Measurements from ENCODE around the gene TMEM256.
A peak's percentile ranks its signal among the peaks of the same experiment; 100 is the strongest.
"Not testable (repeated sequence)": the region's sequence is repeated elsewhere in the genome, so short reads cannot be mapped to it uniquely, and the experiment has no call there.

Gene TMEM256

DNA sequence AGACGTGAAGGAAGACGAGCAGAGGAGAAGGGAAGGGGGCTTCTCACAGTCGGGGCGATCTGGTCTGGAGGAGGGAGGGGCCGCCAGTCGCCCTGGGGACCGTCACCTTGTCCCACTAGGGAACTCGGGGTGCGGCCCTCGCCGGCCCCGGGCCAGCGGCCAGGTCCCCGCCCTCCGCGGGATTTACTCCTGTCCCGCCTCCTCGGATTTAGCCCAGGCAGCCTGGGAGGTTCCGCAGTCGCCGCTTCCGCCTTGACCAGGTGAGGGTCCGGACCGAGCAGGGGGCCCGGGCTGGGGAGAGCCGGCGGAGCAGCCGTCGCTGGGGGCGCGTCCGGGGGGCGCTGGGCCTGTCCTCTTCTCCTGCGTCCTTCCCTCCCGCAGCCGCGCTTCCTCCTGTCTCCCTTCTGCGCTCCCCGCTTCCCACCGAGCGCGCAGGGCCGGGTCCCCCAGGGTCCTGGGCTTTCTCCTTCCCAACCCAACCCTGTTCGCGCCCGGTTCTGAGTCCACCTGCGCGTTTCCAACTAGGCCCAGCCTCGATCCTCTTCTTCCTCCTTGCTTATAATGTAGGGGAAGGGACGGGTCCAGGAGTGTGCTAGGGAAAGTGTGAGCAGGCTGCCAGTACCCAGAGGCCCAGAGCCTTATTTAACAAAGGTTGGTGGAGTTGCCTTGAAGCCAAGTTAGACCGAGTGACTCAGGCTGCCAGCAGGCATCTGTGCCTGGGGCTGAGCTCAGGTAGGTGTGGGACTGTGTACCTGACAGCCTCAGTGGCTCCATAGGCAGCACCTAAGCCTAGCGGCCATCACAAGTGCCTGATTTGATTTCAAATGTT is 22.8 kb downstream of the TMEM256 start, which contains the start of gene TNK1:
TNK1 (plus strand) TSS at position 235 of the 829 bp plus-strand sequence. CDS start 1,838 bp downstream, outside the sequence.
- DNase-seq = no peak

DNA sequence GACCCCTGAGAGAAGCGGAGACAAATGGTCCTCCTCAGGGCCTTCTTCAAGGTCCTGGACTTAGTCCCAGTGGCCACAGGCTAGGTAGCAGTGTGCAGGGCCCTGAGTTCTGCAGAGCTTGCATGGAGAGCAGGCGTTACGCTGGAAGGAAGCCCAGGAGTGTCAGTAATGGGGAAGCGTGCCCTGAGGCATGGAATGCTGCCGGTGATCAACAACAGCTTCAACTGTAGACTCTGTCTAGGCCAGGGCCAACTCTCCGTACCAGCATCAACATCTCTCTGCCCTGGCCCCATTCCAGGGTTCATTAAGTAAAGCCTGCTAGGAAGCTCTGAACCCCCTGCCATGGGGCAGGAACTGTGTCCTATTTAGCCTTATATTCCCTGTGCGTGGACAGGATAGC is 23.6 kb downstream of the TMEM256 start:
- DNase-seq = no peak

DNA sequence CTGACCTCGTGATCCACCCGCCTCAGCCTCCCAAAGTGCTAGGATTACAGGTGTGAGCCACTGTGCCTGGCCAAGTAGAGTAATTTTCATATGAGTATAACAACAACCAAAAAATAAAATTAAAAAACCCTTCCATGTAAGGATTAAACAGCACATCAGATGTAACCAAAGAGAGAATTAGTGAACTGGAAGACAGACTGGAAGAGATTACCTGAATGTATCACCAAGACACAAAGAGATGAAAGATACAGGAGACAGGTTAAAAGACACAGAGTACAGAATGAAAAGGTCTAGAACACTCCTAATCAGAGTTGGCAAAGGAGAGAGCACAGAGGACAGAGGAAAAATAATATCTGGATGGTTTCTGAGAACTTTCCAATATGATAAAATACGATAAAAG is 24.8 kb downstream of the TMEM256 start:
- DNase-seq = no peak

DNA sequence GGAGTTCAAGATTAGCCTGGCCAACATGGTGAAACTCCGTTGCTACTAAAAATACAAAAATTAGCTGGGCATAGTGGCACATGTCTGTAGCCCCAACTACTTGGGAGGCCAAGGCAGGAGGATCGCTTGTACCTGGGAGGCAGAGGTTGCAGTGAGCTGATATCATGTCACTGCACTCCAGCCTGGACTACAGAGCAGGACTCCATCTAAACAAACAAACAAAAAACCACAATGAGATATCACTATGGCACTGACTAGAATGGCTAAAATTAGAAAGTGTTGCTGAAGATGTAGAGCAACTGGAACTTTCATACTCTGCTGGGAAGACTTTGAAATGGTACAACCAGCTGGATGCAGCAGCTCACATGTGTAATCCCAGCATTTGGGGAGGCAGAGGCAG is 29.5 kb downstream of the TMEM256 start:
- DNase-seq = no peak

DNA sequence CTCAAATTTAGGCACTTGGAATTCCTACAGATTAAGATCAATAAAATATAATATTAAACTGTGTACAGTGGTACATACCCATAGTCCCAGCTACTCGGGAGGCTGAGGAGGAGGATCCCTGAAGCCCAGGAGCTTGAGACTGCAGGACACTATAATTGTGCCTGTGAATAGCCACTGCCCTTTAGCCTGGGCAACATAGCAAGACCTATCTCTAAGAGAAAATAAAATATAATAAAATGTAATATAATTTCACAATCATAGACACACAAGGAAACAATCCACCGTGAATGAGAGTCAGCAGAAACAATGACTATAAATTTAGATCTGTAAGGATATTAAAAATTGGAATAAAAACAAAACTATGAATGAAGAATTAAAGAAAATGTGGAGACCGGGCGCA is 33.0 kb downstream of the TMEM256 start:
- DNase-seq = no peak

DNA sequence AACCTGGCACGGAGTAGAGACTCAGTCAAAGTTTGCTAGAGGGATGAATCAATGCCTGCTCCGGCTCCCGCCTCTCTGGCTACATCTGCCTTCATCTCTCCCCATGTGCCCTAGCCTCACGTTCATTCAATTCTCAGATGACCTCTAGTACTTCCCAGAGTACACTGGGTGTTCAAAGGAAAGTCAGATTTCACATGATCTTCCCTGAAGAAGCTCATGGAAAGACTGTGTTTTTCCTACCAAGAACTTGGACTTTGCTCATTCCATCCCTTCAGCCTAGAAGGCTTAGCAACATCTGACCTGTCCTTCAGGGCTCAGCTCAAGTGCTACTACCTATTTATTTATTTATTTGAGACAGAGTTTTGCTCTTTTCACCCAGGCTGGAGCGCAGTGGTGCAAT is 34.1 kb downstream of the TMEM256 start:
- DNase-seq = no peak

DNA sequence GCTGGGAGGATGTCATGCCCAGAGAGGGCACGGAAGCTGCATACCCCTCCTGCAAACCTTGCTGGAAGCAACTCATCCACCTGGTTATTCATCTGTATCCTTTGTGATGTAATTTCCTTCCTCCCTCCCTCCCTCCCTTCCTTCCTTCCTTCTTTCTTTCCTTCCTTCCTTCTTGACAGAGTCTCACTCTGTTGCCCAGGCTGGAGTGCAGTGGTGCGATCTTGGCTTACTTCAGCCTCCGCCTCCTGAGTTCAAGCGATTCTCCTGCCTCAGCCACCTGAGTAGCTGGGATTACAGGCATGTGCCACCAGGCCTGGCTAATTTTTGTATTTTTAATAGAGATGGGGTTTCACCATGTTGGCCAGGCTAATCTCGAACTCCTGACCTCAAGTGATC is 35.3 kb downstream of the TMEM256 start:
- not testable (repeated sequence) for DNase-seq

DNA sequence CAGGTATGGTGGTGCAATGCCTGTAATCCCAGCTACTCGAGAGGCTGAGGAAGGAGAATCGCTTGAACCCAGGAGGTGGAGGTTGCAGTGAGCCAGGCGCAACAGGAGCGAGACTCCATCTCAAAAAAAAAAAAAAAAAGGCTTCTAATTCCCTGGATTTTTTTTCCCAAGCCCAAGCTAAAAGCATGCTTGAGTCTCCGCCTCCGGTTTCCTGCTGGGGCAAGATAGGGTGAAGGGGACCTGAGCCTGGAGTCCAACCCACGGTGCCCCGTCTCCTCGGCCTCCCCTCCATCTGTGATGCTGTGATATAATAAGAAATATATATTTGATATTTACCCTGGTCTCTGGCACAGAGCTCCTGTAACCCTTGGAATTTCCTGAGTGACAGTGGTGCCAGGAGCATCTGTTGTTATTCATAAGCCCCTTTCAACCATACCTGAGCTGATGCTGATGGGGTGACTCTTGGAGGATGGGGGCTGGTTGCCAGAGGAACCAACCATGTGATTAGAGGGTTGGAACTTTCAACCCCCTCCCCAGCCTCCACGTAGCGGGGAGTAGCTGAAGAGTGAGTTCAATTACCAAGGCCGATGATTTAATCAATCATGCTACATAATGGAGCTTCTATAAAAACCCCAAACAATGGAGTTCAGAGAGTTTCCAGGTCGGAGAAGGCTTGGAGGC is 35.8 kb downstream of the TMEM256 start:
- DNase-seq = no peak

DNA sequence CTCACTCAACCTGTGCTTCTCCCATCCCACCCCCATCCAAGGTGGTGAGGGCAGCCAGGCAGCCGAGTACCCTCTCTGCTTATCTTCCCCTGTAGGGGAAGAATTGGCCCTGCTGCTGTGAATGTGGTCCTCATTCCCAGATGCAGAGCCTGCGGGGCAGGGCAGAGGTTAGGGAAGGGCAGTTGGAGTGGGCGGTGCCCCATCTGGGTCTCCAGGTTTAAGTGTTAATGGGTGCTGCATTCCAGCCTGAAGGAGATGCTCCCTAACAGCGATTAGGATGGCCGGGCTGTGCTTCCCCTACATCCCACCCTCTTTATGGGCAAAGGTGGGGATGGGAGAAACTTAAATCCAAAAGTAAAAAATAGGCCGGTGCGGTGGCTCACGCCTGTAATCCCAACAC is 36.8 kb downstream of the TMEM256 start:
- DNase-seq = no peak

DNA sequence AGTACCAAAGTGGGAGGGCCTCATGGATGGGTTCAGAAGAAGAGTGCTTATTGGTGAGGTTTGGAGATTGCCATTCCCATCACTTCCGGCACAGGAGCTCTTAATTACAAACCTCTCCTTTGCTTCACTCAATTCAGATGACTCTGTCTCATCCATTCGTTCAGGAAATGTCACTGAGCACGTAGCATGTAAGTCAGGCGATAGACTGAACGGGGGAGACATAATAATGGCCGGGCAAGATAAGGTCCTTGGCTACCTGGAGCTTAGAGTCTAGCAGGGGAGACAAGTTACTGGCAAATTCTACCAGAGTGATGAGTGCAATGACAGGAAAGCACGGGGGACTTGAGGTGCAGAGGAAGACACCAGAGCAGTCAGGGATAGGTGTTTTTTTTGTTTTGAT is 37.9 kb downstream of the TMEM256 start:
- not testable (repeated sequence) for DNase-seq

DNA sequence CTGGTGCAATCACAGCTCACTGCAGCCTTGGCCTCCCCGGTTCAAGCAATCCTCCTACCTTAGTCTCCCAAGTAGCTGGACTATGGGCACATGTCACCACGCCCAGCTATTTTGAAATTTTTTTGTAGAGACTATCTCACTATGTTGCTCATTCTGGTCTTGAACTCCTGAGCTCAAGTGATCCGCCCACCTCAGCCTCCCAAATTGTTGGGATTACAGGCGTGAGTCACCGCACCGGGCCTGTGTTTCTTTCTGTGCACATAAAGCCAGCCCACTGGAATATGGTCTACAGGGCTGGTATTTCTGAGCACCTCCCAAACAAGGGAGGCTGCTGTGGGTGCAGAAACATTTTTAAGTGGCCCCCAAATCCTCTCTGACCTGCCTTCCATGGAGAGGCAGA is 40.6 kb downstream of the TMEM256 start:
- no peak for DNase-seq

DNA sequence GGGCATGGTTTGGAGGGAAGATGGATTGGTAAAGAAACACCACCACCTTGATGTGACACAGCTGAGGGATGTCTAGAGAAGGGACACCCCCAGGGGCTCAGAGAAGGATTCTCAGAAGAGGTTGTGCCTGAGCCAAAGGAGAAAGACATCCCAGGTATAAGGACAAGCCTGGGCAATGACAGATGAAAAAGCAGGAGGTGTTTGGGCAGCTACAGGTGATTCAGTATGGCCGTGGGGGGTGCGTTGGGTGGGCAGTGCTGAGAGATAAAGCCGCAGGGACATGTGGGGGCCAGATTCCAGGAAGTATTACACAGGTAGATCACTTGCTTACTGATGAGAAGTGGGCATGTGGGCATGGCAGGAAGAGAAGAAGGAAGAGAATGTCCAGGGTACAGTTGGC is 42.0 kb downstream of the TMEM256 start:
- DNase-seq = no peak

DNA sequence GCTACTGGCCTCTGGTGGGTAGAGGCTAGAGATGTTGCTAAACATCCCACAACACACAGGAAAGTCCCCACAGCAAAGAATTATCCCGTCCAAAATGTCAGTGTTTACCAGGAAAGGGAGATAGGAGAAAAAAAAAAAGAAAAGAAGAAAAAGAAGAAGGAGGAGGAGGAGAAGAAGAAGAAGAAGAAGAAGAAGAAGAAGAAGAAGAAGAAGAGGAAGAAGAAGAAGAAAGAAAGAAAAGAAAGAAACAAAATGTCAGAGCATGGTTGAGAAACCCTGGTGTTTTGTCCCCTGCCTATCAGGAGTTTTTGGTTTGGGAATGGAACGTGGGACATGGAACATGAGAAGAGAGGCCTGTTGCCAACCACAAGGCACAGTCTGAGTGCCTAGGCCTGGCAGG is 46.5 kb downstream of the TMEM256 start:
- no peak for DNase-seq

DNA sequence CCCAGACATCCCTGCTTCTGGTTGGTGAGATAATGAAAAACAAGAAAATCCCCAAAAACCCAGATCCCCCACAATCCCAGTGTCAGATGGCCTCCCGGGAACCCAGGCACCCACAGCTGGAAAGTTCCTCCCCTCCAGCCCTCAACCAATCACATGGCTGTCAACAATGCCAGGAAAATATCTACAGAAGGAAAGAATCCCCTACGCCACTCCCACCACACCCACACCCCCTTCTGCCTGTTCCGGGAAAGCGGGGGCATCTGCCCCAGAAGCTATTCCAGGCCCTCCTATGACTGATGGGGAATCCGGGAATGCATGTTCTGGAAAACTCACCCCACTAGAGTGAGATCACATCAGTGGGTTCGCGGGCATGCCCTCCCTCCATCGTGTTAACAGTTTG is 47.1 kb downstream of the TMEM256 start:
- DNase-seq = no peak

DNA sequence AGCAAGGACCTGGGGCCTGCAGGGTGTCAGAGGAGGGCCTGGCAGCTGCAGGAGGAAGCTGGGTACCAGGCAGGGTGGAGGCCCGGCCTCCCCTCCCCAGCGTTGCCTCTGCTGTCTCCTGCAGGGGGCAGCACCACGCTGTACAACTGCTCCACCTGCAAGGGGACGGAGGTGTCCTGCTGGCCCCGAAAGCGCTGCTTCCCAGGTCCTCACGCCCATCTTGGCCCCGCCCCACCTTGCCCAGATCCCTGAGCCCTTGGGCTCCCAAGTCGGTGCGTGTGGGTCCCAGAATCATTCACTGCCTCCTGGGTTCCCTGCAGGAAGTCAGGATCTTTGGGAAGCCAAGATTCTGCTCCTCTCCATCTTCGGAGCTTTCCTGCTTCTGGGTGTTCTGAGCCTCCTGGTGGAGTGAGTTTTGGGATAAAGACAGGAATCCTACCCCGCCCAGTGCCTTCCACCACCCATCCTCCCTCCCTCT is 47.8 kb downstream of the TMEM256 start:
- DNase-seq = peak; percentile 92

DNA sequence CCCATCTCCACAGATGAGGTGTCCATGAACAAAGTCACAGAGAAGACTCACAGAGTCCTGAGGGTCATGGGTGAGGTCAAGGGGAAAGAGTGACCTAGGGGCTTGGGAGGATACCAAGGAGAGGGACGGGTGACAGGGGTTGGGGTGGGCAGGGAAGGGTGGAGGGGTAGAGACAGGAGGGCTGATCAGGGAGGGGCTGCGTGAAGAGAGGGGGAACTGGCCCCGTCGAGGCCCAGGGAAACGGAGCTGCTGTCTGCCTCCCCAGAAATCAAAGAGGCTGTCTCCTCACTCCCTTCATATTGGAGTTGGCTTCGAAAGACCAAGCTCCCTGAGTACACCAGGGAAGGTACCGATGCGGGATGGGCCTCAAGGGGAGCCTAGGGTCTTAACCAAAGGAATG is 48.3 kb downstream of the TMEM256 start:
- DNase-seq = no peak

DNA sequence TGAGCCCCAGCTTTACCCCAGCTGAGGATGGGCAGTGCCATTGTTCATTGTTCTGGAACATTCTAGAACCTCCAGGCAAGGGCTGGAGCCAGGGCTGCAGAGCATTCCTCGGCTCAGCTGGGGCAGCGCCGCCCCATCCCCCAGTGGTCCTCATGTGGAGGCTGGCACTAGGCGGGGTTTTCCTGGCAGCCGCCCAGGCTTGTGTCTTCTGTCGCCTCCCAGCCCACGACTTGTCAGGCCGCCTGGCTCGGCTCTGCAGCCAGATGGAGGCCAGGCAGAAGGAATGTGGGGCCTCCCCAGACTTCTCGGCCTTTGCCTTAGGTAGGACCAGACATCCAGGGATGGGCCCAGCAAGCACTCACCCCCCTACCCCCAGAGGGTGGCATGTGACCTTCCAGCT is 48.8 kb downstream of the TMEM256 start, which contains the start of gene TMEM95:
TMEM95 (plus strand) TSS at position 104 of the 400 bp plus-strand sequence; CDS start at position 153, 49 bp downstream.
- DNase-seq = no peak

DNA sequence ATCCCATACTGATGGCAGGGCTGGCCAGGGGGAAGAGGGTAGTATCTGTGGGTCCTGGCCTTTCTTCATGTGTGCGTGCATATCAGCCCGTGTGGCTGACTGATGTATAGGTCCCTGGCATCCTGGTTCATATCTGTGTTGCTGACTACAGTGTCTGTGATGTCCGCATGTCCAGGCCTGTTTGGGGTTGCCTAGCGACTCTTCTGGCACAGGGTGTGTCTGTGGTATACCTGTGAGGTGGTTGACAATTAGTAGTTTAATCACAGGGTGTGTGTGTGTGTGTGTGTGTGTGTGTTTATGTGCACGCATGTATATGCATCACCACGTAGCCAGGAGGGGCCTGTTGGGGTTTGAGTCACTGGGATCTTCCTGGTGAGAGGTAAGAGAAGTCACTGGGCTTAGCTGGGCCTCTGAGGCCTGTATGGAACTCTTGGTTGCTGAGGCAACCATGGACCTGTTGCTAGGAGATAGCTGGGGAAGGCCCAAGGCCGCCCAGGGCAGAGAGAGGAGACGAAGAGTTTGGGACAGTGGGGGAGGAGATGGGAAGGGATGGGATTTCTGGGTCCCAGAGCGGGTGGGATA is 49.5 kb downstream of the TMEM256 start:
- peak; percentile 44 for DNase-seq

Measured in activated CD4-positive, alpha-beta T cell treated with anti-CD3 and anti-CD28 coated beads, Interleukin-2, Interleukin-6, amounts not matched to agents 100 ng/mL and 50 ng/mL, durations not matched to agents 16 hours and 8 hours (primary cell).